ENCODE data around the gene TRIM44.

Gene TRIM44

DNA sequence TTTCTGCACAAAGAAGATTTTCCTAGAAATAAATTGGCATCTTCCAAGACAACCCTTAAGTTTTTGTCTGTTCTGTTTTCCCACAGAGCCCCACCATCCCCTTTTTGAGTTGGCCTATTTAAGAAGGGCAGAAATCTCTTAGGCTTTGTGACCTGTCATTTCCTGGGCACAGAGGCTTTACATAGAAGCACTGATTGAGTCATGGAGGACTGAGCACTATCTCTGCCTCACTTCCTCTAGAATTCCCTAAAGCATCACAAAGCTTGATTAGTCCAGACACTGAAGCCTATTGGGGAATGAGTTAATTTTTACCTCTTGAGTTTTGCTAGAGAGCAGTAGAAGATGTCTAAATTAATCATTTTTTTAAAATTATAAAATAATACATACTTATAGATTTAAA is 25.4 kb downstream of the TRIM44 start:
- H3K4me2 ChIP-seq (ENCODE audit: low read depth, low read length, poor library complexity, severe bottlenecking), result no peak overlapping the region
- no peaks in the 10 kb centered on the region for H3K9me3 ChIP-seq (ENCODE audit: insufficient read depth, low read depth, low read length)
- peaks cover 7% of the 10 kb centered on the region for H3K4me1 ChIP-seq (ENCODE audit: insufficient read depth, low read length, poor library complexity, severe bottlenecking)
- H3K36me3 ChIP-seq (ENCODE audit: insufficient read depth, low read length), result peaks cover 55% of the 10 kb centered on the region; the same call in 1 of the 2 replicates
- H3K27me3 ChIP-seq (ENCODE audit: insufficient read depth, low read length, poor library complexity, severe bottlenecking), result no peaks in the 10 kb centered on the region
- no peak overlapping the region for H3K9ac ChIP-seq (ENCODE audit: low read depth, low read length, poor library complexity, severe bottlenecking)
- no peak overlapping the region for H3K4me3 ChIP-seq (ENCODE audit: low read length, poor library complexity, severe bottlenecking)
- H2AFZ ChIP-seq (ENCODE audit: low read length), result no peak overlapping the region
- no peaks in the 10 kb centered on the region for H3F3A ChIP-seq (ENCODE audit: low read depth)
- peaks cover 38% of the 10 kb centered on the region for H3K79me2 ChIP-seq (ENCODE audit: insufficient read depth, low read length)
- TF ChIP-seq, protein P1, sequence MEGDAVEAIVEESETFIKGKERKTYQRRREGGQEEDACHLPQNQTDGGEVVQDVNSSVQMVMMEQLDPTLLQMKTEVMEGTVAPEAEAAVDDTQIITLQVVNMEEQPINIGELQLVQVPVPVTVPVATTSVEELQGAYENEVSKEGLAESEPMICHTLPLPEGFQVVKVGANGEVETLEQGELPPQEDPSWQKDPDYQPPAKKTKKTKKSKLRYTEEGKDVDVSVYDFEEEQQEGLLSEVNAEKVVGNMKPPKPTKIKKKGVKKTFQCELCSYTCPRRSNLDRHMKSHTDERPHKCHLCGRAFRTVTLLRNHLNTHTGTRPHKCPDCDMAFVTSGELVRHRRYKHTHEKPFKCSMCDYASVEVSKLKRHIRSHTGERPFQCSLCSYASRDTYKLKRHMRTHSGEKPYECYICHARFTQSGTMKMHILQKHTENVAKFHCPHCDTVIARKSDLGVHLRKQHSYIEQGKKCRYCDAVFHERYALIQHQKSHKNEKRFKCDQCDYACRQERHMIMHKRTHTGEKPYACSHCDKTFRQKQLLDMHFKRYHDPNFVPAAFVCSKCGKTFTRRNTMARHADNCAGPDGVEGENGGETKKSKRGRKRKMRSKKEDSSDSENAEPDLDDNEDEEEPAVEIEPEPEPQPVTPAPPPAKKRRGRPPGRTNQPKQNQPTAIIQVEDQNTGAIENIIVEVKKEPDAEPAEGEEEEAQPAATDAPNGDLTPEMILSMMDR (conservative IDR thresholded peaks at IDR 0.05; ENCODE audit: low read length), result no peak
- no peak for TF ChIP-seq EZH2phosphoT487 (IDR thresholded peaks at IDR 0.05; ENCODE audit: borderline replicate concordance)
- peaks cover 6% of the 10 kb centered on the region for H4K20me1 ChIP-seq (ENCODE audit: insufficient read depth, low read length, poor library complexity, severe bottlenecking)
- no peaks in the 10 kb centered on the region for H3K9me2 ChIP-seq (replicated peaks; ENCODE audit: low read depth, low read length)

DNA sequence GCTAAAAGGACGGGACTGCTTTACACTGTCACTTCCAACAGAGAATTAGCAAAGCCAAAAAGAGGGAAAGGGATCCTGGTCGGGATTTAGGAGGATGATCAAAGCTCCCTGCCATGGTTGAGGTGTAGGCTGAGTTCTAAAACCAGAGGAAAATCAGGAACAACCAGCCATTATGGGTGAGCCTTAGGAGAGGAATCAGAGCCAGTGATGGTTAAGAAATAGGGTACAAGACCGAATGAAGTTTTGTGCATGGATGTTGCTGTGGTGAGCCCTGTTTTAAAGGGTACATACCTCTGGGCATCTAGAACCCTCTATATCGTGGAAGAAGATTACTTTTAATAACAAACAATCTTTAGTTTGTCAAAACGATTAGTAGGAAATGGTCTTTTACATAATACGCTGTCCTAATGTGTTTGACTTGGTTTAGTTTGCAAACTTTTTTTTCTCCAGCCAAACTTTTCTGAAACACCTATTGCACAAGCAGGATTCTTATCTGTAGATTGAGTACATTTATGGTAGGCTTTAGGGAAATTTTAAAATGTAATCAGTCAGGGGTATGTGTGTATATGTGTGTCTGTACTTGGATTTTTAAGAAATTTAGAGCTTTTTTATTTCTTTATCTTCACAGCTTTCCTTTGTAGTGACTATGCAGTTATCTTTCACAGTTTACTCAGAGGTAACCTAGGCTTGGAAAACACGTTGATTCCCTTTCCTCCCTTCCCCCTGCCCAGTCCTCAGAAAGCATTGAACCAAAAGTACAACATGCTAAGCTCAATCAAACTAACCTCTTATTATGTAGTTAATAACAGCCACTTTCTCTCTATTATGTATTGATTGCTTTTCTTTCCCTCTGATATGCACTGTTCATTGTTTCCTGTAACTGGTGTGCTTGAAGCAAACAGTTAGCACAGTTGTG is 26.8 kb downstream of the TRIM44 start:
- Histone ChIP-seq H3K36me3 (ENCODE audit: insufficient read depth, low read length) (peaks cover 60% of the 10 kb centered on the region; the same call in 1 of the 2 replicates), H3K9ac (ENCODE audit: low read depth, low read length, poor library complexity, severe bottlenecking) (no peak overlapping the region), H3K79me2 (ENCODE audit: insufficient read depth, low read length) (peaks cover 24% of the 10 kb centered on the region), H4K20me1 (ENCODE audit: insufficient read depth, low read length, poor library complexity, severe bottlenecking) (no peaks in the 10 kb centered on the region), H3K27me3 (ENCODE audit: insufficient read depth, low read length, poor library complexity, severe bottlenecking) (no peaks in the 10 kb centered on the region), H3K9me2 (replicated peaks; ENCODE audit: low read depth, low read length) (no peaks in the 10 kb centered on the region), H2AFZ (ENCODE audit: low read length) (no peak overlapping the region), H3F3A (ENCODE audit: low read depth) (no peaks in the 10 kb centered on the region), H3K4me3 (ENCODE audit: low read length, poor library complexity, severe bottlenecking) (no peak overlapping the region), H3K4me2 (ENCODE audit: low read depth, low read length, poor library complexity, severe bottlenecking) (no peak overlapping the region), H3K4me1 (ENCODE audit: insufficient read depth, low read length, poor library complexity, severe bottlenecking) (no peaks in the 10 kb centered on the region), H3K9me3 (ENCODE audit: insufficient read depth, low read depth, low read length) (no peaks in the 10 kb centered on the region)
- TF ChIP-seq, protein P1 (conservative IDR thresholded peaks at IDR 0.05; ENCODE audit: low read length), result no peak
- TF ChIP-seq EZH2phosphoT487 (IDR thresholded peaks at IDR 0.05; ENCODE audit: borderline replicate concordance), result no peak

DNA sequence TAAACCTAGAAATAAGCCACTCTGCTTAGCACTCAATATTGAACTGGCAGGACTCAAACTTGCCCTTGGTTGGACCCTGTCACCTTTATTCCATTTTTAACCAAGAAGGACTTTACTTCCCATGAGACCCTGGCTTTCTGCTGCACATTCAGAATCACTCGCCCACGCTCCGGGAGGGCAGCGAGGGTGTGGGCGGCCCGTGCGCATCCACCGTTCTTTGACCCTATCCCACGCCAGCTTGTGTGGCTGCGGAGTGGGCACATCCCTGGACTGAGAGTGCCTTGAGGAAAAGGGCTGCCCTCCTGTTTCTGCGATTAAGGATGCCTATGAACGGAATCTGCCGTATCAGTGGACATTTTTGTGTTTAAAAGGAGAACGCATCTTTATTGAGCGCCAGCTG is 39.6 kb downstream of the TRIM44 start:
- Histone ChIP-seq H3K9me3 (ENCODE audit: insufficient read depth, low read depth, low read length) (no peaks in the 10 kb centered on the region), H3K9me2 (replicated peaks; ENCODE audit: low read depth, low read length) (no peaks in the 10 kb centered on the region), H2AFZ (ENCODE audit: low read length) (no peak overlapping the region), H4K20me1 (ENCODE audit: insufficient read depth, low read length, poor library complexity, severe bottlenecking) (peaks cover 4% of the 10 kb centered on the region), H3K27me3 (ENCODE audit: insufficient read depth, low read length, poor library complexity, severe bottlenecking) (no peaks in the 10 kb centered on the region), H3F3A (ENCODE audit: low read depth) (no peaks in the 10 kb centered on the region), H3K9ac (ENCODE audit: low read depth, low read length, poor library complexity, severe bottlenecking) (no peak overlapping the region), H3K79me2 (ENCODE audit: insufficient read depth, low read length) (peaks cover 18% of the 10 kb centered on the region; the same call in 1 of the 2 replicates), H3K4me3 (ENCODE audit: low read length, poor library complexity, severe bottlenecking) (no peak overlapping the region), H3K4me1 (ENCODE audit: insufficient read depth, low read length, poor library complexity, severe bottlenecking) (no peaks in the 10 kb centered on the region), H3K36me3 (ENCODE audit: insufficient read depth, low read length) (peaks cover 17% of the 10 kb centered on the region; the same call in 1 of the 2 replicates), H3K4me2 (ENCODE audit: low read depth, low read length, poor library complexity, severe bottlenecking) (no peak overlapping the region)
- TF ChIP-seq, protein P1 (conservative IDR thresholded peaks at IDR 0.05; ENCODE audit: low read length), result no peak
- no peak for TF ChIP-seq EZH2phosphoT487 (IDR thresholded peaks at IDR 0.05; ENCODE audit: borderline replicate concordance)

Measured in Loucy (cell line).